ENCODE measurements around the gene GPR153. TPM values are rescaled to one million over a fixed set of nuclear protein-coding genes. Genes with fewer than 3 reads are reported as not detected.

GPR153 gene
- total and polyA plus RNA-seq, 4 donors = 0.37 to 5.9 (median 2.7) TPM

- Histone ChIP-seq H3K27me3 (ENCODE audit: control insufficient read depth in 4 of 4, insufficient read depth in 4 of 4, low read length in 3 of 4) (no peaks in the 10 kb centered on the region), H3K36me3 (ENCODE audit: control insufficient read depth in 4 of 4, insufficient read depth in 3 of 4, low read depth in 1 of 4, low read length in 3 of 4) (peaks cover 0 to 17% (median 7%) of the 10 kb centered on the region in 4 donors), H3K4me1 (ENCODE audit: control insufficient read depth in 4 of 4, insufficient read depth in 4 of 4, low read length in 3 of 4) (peaks cover 0 to 7% (median 2%) of the 10 kb centered on the region in 4 donors), H3K4me3 (ENCODE audit: low read depth in 1 of 3, low read length in 3 of 3) (no peak overlapping the region), H3K27ac (ENCODE audit: low read depth in 1 of 2, low read length in 2 of 2) (no peak overlapping the region), H3K9ac (ENCODE audit: low read depth in 1 of 2, low read length in 2 of 2) (no peak overlapping the region), H3K9me3 (ENCODE audit: control insufficient read depth in 4 of 4, low read length in 3 of 4) (no peaks in the 10 kb centered on the region)
- WGBS = 95% methylated on average over 16 of the region's 16 CpGs
- no peak for DNase-seq (ENCODE audit: low spot score)
- TF ChIP-seq REST (IDR thresholded peaks at IDR 0.05) (no peak), EGR1 (IDR thresholded peaks at IDR 0.05; ENCODE audit: low read depth in 2 of 2) (no peak), FOXA1 (IDR thresholded peaks at IDR 0.05) (no peak), MAX (IDR thresholded peaks at IDR 0.05) (no peak)
Observed at GRCh38 chr1:6211731-6212130, 49.2 kb downstream of the GPR153 start.

GRCh38 chr1:6210591-6211355 lies 50.1 kb downstream of the GPR153 start:
- no peak overlapping the region for H3K27ac ChIP-seq (ENCODE audit: low read depth in 1 of 2, low read length in 2 of 2)
- H3K27me3 ChIP-seq (ENCODE audit: control insufficient read depth in 4 of 4, insufficient read depth in 4 of 4, low read length in 3 of 4) = no peaks in the 10 kb centered on the region
- H3K36me3 ChIP-seq (ENCODE audit: control insufficient read depth in 4 of 4, insufficient read depth in 3 of 4, low read depth in 1 of 4, low read length in 3 of 4) = peaks cover 0 to 14% (median 7%) of the 10 kb centered on the region in 4 donors
- no peak for DNase-seq (ENCODE audit: low spot score)
- H3K9ac ChIP-seq (ENCODE audit: low read depth in 1 of 2, low read length in 2 of 2) = no peak overlapping the region
- 96% methylated on average over 29 of the region's 29 CpGs for WGBS
- no peak for TF ChIP-seq HNF4G (IDR thresholded peaks at IDR 0.05)
- TF ChIP-seq JUND (IDR thresholded peaks at IDR 0.05) = no peak
- TF ChIP-seq EGR1 (IDR thresholded peaks at IDR 0.05; ENCODE audit: low read depth in 2 of 2) = no peak
- no peak for TF ChIP-seq ATF3 (IDR thresholded peaks at IDR 0.05)
- no peak for TF ChIP-seq FOXA2 (IDR thresholded peaks at IDR 0.05)
- TF ChIP-seq HNF4A (conservative IDR thresholded peaks at IDR 0.05) = no peak
- TF ChIP-seq NR2F2 (IDR thresholded peaks at IDR 0.05) = no peak
- no peak for TF ChIP-seq YY1 (IDR thresholded peaks at IDR 0.05)
- TF ChIP-seq SP1 (IDR thresholded peaks at IDR 0.05) = no peak
- TF ChIP-seq RXRA (IDR thresholded peaks at IDR 0.05) = no peak
- TF ChIP-seq FOXA1 (IDR thresholded peaks at IDR 0.05) = no peak
- TF ChIP-seq RAD21 (IDR thresholded peaks at IDR 0.05) = no peak
- TF ChIP-seq TAF1 (conservative IDR thresholded peaks at IDR 0.05) = no peak
- TF ChIP-seq REST (IDR thresholded peaks at IDR 0.05) = no peak
- TF ChIP-seq GABPA (IDR thresholded peaks at IDR 0.05 in 1 of 2, conservative IDR thresholded peaks at IDR 0.05 in 1 of 2) = no peak
- no peak for TF ChIP-seq ZBTB33 (IDR thresholded peaks at IDR 0.05)
- no peaks in the 10 kb centered on the region for H3K9me3 ChIP-seq (ENCODE audit: control insufficient read depth in 4 of 4, low read length in 3 of 4)
- peaks cover 0 to 17% (median 6%) of the 10 kb centered on the region in 4 donors for H3K4me1 ChIP-seq (ENCODE audit: control insufficient read depth in 4 of 4, insufficient read depth in 4 of 4, low read length in 3 of 4)
- H3K4me3 ChIP-seq (ENCODE audit: low read depth in 1 of 3, low read length in 3 of 3) = no peak overlapping the region

All from liver (tissue), 9 donors.